Measurements from ENCODE around the gene MUS81.
"Not testable (repeated sequence)": the region's sequence is repeated elsewhere in the genome, so short reads cannot be mapped to it uniquely, and the experiment has no call there.

Gene MUS81, protein sequence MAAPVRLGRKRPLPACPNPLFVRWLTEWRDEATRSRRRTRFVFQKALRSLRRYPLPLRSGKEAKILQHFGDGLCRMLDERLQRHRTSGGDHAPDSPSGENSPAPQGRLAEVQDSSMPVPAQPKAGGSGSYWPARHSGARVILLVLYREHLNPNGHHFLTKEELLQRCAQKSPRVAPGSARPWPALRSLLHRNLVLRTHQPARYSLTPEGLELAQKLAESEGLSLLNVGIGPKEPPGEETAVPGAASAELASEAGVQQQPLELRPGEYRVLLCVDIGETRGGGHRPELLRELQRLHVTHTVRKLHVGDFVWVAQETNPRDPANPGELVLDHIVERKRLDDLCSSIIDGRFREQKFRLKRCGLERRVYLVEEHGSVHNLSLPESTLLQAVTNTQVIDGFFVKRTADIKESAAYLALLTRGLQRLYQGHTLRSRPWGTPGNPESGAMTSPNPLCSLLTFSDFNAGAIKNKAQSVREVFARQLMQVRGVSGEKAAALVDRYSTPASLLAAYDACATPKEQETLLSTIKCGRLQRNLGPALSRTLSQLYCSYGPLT

DNA sequence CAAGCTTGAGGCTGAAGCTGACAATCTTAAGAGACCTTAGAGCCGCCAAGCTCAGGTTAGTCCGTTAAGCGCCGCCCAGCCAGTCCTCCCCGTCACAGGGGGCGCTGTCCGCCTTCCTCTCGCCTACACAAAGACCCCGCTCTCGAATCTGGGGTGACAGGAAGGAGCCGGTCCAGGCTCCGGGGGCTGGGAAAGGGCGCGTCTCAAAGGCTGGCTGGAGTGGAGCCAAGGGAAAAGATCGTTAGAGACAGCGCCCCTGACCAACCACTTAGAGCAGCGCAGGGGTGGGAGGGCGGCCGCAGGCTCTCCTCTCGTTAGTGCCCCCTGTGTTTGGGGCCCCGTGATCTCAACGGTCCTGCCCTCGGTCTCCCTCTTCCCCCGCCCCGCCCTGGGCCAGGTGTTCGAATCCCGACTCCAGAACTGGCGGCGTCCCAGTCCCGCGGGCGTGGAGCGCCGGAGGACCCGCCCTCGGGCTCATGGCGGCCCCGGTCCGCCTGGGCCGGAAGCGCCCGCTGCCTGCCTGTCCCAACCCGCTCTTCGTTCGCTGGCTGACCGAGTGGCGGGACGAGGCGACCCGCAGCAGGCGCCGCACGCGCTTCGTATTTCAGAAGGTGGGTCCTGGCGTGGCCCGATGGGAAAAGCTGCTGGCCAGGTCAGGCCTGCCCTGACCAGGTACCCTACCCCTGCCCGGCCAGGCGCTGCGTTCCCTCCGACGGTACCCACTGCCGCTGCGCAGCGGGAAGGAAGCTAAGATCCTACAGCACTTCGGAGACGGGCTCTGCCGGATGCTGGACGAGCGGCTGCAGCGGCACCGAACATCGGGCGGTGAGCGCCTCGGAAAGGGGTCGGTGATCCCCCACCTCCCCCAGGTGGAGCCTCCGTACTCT, at the start of gene MUS81:
Gene MUS81, plus strand, starts transcription at position 156 of the 887 bp plus-strand sequence. Its CDS starts 321 bp downstream, at position 477.
- DNase-seq (ENCODE audit: low read depth) = peak; percentile 93

DNA sequence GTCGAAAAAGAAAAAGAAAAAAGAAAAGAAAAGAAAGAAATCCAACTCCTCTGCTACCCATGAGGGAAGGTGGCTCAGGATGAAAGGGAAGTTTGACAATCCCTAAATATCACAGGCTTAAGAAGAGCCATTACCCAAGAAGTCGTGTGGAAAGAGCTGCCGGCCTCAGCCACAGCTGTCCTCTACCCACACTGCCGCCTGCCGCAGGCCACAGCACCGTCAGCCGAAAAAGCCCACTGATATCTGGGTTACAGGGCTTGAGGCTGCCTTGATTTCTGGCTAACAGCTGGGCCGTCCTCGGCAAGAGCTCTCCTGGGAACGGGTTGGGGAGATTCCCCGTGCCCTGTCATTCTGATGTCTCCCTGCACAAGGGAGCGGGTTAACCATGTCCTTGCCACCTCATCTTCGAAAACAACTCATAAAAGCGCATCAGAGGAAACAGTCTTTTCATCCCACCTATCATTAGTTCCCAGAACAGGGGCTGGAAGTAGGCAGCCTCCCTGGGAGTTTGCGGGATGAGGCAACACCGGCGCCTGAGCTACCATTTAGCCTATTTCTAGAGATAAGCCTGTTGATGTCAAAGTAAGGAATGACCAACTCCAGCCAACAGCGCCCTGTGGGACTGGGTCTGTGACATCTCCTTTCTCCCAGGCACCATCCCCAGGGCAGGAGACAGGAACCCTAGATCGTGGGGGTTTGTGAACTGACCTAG, 48.3 kb upstream of the MUS81 start:
- DNase-seq (ENCODE audit: low read depth) = no peak

DNA sequence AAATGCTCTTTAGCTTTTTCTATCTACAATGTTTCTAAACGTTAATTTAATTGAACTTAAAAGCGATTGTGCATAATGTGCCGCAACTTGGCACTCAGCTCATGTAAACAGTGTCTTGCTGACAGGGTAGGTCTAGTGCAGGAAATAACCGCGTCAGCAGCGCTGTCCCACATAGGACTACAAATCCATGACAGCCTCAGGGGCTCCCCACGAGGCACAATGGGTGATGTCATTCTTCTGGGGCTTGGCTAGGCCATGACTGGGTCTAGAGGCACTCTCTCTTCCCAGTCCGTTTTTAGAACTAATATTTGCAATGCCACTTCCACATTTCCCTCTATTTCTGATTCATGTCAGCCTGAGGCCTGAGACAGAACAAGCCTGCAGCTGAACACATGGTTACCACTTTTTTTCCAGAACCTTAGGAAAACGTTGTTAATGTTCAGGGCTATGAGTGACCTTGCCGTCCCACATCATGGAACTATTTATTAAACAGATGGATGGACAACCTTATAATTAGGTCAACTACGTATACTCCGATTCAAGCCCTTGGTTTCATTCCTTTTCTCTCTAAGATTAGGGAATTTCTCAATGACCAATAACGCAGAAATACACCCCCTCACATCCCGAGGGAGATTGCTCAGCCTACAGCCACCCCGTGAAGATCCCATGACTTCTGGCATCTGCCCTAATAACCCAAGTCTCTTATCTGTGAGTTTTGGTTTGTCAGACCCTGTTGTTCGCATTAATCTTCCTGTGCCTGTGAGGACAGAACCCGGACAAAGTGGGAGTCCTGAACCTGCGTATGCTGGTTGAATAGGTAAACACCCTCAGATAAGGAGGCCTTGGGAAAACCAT, 45.9 kb upstream of the MUS81 start:
- peak; percentile 15 for DNase-seq (ENCODE audit: low read depth)

DNA sequence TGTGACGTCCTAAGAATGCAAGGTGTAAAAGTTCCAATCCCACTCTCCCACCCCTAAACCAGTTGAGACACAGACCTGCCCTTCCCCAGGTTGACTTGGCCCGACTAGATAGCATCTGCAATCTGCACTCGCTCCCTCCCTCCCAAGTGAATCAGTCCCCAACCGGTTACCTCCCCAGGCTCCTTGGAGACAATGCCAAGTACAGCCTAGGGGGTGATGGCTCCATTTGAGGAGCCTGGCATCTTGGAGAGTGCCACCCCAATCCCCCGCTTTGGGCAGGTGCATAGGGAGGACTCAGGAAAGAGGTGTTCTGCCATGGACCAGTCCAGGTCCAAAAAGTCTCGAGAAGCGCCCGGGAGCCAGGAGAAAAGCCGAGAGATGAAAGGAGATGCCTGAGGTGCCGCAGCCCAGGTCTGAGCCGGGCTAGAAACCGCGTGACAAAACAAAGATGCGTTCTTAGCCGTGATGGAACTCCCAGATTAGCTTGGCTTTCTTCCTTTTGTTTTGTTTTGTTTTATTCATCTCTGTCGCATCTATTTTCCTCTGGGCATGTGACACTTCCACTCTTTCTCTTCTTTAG, 45.2 kb upstream of the MUS81 start:
- no peak for DNase-seq (ENCODE audit: low read depth)

DNA sequence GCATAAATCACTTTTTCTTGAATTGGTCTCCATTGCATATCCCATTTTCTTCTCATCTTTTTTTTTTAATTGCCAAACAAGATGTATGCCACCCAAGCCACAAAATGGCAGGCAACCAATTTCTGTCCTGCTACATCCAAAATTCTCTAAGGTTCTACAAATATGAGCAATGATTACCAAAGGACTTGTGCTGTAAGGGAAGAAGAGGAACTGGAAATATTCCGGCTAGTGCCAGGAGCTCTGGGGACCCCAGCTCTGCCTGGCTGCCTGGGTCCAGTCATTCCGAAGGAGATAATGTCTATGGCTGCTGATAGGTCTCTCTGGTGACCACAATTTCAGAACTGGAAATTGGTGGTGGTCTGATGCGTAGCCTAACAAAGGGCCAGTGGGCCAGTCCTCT, 43.5 kb upstream of the MUS81 start:
- no peak for DNase-seq (ENCODE audit: low read depth)

DNA sequence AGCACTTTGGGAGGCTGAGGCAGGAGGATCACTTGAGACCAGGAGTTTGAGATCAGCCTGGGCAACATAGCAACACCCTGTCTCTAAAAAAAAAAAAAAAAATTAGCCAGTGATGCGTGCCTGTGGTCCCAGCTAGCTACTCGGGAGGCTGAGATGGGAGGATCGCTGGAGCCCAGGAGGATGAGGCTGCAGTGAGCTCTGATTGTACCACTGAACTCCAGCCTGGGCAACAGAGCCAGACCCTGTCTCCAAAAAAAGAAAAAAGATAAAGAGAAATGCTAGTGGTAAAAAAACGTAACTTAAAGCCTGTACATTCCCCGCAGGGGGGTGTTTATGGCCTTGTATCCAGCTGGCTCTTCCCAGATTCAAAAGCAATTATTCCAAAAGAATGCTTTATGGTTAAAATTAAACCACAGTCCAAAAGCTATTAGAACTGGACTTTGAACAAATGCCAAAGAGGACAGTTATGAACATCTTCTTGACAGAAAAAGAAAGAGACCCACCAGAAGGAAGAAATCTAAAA, 42.9 kb upstream of the MUS81 start:
- DNase-seq (ENCODE audit: low read depth) = no peak

DNA sequence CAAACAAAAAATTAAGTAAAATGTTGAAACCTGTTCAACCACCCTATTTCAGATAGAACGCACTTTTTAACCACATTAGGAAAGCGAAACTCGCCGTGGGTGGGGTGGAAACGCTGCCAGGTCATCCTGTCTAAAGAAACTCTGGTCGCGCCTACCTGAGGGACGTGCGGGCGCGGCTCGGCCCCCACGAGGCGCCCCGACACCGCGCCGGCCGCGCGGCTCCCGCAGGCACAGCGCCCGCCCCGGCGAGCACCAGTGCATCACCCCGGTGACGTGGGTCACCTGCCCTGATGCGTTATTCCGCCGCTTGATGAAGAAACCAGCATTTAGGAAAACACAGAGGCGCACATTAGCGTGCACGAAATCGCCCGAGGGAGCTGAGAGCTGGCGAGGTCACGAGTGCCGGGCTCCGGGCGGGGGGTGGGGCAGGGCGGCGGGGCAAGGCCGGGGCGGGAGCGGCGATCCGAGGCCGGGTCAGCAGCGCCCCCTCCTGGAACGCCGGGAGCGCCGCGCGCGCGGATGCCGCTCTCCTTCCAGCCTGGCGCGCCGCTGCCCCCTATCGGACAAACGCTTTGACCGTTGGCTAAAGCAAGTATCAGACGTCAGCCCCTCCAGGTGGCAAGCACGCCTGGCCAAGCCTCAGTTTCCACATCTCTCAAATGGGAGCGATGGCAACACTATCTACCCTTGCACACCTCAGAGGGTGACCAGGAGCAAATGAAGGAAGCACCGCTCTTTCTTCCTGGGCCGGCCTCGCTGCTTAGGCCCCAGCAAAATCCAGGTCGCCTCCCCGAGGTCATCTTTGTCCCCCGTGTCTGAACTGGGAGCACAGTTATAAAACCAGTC, 42.2 kb upstream of the MUS81 start:
- peak; percentile 67 for DNase-seq (ENCODE audit: low read depth)

DNA sequence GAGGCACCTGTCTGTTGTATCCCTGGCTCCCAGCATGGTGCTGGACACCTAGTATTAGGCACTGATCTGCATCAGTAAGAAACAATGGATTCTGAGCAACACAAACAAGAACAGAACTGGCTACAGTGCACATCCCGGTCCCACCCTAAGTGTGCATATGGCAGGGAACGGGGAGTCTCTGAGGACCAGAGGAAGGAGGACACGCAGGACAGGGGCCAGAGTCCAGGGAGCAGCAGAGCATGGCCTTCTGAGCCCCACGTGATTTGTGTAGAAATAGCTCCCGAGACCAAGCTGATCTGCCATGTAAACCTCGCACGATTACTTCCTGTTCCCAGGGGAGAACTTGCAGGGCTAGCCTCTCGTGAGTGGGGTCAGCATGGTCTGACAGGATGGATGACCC, 39.1 kb upstream of the MUS81 start:
- DNase-seq (ENCODE audit: low read depth) = no peak

DNA sequence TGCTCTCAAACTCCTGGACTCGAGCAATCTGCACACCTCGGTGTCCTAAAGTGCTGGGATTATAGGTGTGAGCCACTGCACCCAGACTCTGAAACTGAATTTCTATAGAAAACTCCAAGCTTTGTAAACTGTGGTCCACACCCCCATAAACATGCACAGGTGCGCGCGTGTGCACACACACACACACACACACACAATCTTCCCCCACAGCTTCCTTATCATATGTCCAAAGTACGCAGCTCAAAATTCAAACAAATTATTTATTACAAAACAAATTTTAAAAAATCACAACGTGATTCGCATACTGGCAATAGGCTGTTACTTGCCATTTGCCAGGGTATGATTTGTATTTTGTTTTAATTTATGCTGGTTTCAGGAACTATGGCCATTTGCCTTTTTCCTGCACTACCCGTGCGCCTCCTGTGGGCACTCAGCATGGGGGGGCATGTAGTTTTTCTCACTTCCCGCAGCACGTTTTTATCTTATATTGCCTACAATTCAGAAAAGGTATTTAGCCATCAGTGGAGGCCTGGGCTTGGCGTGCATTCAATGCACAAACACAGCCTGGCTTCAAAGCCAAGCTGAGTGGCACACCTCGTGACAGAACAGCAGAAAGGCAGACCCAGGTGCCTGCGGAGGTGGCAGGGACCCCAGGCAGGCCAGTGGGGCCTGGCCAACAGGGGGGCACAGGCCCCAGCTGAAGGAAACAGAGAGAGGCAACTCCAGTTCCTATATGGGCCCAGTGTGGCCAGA, 37.3 kb upstream of the MUS81 start:
- no peak for DNase-seq (ENCODE audit: low read depth)

DNA sequence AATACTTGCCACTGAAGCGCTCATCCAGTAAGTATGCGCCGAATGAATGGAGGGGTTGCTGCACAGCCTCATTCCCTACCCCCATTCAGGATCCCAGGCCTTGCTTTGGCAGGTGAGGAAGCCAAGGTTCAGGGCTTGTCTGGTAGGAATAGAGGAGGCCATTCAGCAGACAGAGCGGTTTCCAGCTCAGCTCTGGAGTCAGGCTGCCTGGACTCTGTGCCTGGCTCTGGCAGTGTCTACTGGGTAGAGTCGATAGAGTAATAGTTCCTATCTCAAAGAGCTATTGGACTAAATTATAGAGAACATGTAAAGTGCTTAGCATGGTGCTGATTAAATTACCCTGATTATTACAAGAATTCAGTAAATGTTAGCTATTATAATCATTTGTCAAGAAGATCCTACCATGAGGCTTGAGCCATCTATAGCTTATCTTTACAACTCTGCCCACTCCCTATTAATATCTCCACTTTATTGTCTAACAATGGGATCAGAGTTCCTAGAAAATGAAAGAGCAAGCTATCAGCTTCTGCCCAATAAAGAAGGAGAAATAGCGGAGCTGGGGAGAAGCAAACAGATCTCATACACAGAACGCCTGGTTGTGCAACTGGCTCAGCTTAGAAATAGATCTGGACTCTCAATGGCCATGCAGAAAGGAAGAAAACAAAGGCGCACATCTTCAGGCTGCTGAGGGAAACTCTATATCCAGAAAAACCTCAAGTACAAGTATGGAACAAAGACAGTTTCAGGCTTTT, 33.1 kb upstream of the MUS81 start:
- DNase-seq (ENCODE audit: low read depth) = no peak

DNA sequence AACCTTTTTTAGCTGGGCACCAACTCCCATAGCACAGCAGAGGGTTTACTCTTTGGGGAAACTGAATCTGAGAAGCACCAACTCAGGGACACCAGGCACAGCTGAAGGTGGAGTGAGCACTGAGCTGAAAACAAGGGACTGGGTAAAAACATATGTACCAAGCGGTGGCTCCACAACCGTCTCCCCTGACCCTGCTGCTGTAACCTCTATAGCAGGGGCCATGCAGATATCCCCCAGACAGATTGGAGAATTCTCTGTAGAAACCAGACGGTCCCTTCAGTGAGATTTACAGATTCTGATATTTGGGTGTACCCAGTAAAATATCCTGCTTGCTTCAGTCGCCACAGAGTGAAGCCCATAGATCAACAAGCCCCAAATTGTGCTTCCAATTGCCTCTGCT, 30.8 kb upstream of the MUS81 start:
- no peak for DNase-seq (ENCODE audit: low read depth)

DNA sequence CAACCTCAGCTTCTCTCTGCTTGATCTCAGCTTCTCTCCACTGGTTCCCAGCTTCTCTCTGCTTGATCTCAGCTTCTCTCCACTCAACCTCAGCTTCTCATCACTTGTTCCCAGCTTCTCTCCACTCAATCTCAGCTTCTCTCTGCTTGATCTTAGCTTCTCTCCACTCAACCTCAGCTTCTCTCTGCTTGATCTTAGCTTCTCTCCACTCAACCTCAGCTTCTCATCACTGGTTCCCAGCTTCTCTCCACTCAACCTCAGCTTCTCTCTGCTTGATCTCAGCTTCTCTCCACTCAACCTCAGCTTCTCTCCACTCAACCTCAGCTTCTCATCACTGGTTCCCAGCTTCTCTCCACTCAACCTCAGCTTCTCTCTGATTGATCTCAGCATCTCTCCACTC, 28.0 kb upstream of the MUS81 start:
- DNase-seq (ENCODE audit: low read depth) = not testable (repeated sequence)

DNA sequence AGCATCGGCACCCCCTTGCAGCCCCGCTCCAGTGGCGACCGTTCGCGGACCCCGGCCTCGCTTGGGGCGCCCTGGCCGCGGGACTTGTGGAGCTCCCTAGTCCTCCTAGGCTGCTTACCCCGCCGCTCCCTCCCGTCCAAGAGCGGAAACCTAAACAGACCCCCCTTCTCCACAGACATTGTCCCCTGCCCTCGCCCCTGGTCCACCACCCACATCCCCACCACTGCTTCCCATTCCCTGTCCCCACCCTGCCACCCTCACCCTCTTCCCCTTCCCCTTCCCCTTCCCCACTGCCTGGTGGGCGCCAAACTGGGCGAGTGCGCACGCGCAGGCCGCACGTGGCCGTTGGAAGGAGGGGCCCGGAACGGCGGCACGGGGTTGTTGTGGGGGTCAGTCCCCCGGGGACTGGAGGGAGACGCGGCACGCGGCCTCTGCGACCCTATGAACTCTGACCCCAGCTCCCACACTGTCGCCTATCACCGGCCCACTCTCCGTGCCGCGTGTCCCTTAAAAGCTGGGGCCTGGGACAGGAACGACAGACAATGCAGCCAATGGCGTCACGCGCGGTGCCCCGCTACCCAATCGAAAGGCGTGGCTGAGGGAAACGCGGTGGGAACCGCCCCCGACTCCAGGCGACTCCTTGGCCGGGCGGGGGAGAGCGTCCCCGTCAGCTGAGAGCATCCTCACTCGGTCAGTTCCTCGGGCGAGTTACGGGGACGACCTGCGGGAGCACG, 26.8 kb upstream of the MUS81 start, which contains the start of gene SNX32:
Gene SNX32, plus strand, starts transcription at position 667 of the 734 bp plus-strand sequence. CDS start 103 bp downstream, outside the sequence.
- peak; percentile 86 for DNase-seq (ENCODE audit: low read depth)

DNA sequence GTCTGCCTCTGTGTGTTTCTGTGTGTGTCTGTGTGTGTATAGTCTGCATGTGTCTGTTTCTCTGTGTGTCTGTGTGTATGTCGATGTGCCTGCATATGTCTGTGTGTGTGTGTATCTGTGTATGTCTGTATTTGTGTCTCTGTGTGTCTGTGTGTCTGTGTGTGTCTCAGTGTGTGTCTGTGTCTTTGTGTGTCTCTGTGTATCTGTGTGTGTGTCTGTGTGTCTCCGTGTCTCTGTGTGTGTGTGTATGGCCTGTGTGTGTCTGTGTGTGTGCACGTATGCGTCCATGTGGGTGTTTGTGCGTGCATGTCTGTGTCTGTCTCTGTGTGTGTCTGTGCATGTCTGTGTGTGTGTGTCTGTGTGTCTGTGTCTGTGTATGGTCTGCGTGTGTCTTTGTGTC, 26.0 kb upstream of the MUS81 start:
- no peak for DNase-seq (ENCODE audit: low read depth)

DNA sequence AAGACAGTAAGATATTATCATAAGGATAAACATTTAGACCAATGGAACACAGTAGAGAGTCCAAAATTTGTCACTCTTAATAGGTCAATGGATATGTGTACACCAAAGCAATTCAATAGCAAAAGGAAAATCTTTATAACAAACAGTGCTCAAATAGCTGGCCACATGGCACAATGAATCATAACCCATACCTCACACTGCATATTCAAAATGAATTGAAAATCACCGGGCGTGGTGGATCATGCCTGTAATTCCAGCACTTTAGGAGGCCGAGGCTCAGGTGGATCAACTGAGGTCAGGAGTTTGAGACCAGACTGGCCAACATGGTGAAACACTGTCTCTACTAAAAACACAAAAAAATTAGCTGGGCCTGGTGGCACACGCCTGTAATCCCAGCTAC, 18.1 kb upstream of the MUS81 start:
- DNase-seq (ENCODE audit: low read depth) = no peak

DNA sequence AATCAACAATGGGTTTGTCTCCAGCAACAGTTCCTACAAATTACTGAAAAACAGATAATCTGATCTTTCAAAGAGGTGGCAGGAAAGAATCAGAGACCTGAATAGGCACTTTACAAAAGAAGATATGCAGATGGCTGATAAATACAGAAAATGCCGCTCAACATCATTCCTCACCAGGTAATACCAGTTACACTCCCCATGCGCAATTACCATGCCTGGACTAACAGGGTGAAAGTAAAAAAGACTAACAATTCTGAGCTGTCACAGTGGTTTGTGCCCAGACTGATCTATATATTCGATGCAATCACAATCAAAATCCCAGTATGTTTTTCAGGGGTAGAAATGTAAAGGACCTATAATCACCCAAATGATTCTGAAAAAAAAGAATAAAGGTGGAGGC, 16.4 kb upstream of the MUS81 start:
- DNase-seq (ENCODE audit: low read depth) = no peak

DNA sequence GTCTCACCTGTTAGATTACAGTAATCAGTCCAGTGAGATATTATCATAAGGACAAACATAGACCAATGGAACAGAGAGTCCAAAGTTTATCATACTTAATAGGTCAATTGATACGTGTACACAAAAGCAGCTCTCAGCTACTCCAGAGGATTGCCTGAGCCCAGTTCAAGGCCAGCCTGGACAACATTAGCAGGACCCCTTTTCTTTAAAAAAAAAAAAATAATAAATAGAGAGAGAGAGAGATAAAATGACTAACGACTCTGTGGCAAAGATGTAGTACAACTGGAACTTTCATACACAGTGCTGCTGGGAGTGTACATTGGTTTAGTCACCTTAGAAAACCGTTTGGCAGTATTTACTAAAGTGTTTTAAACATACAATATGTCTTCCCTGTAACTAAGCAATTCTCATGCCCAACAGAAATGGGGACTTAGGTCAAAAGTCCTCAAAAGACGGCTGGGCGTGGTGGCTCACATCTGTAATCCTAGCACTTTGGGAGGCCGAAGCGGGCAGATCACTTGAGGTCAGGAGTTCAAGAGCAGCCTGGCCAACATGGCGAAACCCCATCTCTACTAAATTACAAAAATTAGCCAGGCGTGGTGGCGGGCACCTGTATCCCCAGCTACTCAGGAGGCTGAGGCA, 15.9 kb upstream of the MUS81 start:
- no peak for DNase-seq (ENCODE audit: low read depth)
